HG03520 (cell line): ENCODE data around the gene ANKRD18A.
"Not testable (repeated sequence)": the region's sequence is repeated elsewhere in the genome, so short reads cannot be mapped to it uniquely, and the experiment has no call there.

Experiments used
- ATAC-seq: cut with Tn5 transposase; IDR thresholded peaks from one replicate; pipeline ENCODE4 v1.9.1; 2021; ENCODE audit warnings: mild to moderate bottlenecking, moderate library complexity; ENCODE audit not compliant: unreplicated experiment

ANKRD18A gene

DNA sequence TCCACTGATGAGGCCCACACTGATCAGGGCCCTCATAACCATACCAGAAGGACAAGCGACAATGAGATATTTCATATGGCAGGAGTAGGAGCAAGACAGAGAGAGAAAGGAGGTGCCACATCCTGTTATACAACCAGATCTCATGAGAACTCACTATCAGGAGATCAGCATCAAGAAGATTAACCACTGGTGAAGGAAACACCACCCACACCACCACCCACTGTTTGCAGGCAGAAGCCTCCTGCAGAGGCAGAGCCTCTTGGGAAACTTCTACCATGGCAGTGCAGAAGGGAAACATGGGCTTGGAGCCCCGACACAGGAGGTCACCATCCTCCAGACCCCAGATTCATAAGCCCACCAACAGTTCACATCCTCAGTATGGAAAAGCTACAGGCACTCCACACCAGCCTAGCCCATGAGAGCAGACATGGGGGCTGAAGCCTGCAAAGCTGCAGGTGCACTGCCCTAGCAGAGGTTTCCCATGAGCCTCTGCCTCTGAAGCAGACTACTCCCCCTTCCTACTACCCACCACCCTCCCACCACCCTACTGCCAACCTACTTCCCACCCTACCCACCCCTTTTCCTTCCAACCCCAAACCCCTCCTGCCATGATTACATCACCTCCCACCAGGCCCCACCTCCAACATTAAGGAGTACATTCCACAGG lies 73.8 kb downstream of the ANKRD18A start:
- not testable (repeated sequence) for ATAC-seq

DNA sequence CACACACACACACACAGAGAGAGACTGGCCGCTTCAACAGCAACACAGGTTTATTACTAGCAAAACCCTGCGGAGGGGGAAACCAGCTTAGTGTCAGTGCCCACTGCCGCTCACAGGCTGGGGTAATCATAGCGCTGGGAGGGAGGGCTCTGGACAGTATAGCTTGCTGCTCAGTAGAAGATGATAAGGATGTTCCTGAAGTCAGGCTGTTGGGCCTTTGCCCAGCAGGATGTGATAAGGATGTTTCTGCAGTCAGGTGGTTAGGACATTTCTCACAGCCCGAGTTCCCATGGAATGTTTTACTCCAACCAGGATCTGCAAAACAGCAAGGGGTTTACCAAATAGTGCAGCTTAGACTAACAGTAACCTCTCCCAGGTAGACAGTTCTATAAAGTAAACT lies 79.9 kb downstream of the ANKRD18A start:
- not testable (repeated sequence) for ATAC-seq

DNA sequence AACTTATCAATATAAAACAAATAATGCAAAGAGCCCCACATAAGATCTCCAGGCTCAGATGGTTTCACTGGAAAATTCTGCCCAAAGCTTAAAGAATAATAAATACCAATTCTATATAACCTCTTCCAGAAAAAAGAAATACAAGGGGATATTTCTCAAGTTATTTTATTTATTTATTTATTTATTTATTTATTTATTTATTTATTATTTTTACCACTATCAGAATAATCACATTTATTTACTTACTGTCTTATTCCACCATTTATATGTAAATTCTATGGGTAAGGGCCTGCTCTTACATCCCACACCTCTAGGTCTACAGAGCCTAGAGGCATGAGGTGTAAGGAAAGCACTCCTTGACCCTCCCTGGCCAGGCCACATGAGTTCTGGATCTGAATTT lies 91.1 kb downstream of the ANKRD18A start:
- no peak for ATAC-seq

DNA sequence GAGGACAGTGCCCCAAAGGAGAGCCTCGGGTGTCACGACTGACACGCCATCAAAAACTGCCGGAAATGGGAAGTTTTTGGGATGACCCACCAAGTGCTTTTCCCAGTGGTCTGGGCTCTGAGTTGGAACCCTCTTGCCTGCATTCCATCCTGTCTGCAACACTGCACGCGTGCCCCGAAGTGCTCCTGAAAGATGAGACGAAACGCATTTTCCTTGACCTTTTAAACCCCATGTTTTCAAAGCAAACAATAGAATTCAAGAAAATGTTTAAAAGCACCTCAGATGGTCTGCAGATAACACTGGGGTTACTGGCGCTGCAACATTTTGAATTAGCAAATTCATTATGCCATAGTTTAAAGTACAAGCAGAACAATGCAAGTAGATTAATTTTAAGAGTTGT lies 92.9 kb downstream of the ANKRD18A start:
- no peak for ATAC-seq

DNA sequence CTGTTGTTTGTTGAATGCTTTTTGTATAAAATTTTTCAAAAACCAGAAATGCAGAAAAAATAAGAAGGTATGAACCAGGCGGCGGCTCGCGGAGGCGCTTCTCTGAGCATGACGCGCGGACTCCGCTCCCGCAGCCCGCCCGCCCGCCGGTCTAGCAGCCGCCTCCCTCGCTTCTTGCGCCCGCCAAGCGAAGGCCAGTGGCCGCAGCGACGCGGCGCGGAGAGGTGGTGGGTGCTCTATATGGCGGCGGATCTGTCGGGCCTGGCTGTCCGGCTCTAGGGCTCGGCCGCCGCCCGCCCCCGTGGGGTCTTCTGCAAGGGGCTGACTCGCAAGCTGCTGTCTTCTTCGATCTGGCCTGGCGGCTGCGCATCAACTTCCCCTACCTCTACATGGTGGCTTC lies 93.8 kb downstream of the ANKRD18A start:
- no peak for ATAC-seq

DNA sequence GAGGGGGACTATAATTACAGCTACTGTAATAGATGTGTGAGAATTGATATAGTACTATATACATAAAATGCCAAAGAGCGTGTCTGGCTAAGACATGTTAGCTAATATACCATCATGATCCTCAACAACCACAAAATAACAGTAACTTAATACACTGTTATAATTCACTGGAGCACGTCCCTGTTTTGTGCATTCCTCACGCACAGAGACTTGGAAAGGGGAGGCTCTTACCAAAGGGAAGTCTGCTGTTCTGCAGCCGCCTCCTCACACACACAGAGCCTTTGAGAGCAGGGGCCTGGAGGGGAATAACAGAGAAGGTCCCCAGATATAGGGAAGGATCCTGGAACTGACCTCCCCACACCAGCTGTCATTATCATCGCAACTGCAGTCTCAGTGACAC lies 97.3 kb downstream of the ANKRD18A start:
- no peak for ATAC-seq

DNA sequence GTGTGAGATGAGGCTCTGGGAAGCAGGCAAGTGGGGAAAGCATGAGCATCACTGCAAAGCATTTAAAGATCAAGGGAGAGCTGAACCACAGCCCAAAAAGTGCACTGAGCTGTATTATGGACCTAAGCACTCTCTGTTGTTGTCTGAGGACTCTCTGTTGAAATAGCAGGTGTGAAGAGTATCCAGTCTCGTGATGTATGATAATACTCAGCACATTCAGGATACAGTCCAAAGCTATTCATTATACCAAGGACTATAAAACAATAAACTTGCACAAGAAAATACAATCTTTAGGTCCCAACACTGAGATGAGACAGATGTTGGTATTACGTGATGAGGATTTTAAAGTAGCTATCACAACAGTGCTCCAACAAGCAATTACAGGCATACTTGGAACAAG lies 98.6 kb downstream of the ANKRD18A start:
- ATAC-seq = no peak
